GM21737 (cell line): Measurements from ENCODE around the gene RAB4B.
"Not testable (repeated sequence)": the region's sequence is repeated elsewhere in the genome, so short reads cannot be mapped to it uniquely, and the experiment has no call there.

Source experiments
- ATAC-seq: cut with Tn5 transposase; IDR thresholded peaks from one replicate; pipeline ENCODE4 v1.9.1; 2021; ENCODE audit warnings: mild to moderate bottlenecking, moderate library complexity; ENCODE audit not compliant: unreplicated experiment

Gene RAB4B

DNA sequence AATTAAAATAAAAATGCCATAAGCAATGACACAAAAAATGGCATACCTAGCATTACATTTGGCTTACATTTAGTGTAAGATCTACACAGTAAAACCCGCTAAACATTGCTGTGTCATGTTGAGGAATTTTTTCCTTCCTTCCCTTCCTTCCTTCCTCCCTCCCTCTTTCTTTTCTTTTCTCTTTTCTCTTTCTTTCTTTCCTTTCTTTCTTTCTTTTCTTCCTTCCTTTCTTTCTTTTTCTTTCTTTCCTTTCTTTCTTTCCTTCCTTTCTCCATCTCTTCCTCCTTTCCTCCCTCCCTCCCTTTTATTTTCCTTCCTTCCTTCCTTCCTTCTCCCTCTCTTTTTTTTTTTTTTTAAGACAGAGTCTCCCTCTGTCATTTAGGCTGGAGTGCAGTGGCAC is 60.4 kb downstream of the RAB4B start:
- not testable (repeated sequence) for ATAC-seq

DNA sequence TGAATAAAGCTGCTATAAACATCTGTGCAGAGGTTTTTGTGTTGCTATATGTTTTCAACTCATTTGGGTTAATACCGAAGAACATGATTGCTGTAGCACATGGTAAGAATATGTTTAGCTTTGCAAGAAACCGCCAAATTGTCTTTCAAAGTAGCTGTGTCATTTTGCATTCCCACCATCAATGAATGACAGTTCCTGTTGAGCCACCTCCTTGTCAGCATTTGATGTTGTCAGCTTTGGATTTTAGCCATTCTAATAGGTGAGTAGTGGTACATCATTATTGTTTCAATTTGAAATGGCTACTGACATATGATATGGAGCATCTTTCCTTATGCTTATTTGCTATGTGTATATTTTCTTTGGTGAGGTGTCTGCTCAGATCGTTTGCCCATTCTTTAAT is 64.0 kb downstream of the RAB4B start:
- ATAC-seq, result not testable (repeated sequence)

DNA sequence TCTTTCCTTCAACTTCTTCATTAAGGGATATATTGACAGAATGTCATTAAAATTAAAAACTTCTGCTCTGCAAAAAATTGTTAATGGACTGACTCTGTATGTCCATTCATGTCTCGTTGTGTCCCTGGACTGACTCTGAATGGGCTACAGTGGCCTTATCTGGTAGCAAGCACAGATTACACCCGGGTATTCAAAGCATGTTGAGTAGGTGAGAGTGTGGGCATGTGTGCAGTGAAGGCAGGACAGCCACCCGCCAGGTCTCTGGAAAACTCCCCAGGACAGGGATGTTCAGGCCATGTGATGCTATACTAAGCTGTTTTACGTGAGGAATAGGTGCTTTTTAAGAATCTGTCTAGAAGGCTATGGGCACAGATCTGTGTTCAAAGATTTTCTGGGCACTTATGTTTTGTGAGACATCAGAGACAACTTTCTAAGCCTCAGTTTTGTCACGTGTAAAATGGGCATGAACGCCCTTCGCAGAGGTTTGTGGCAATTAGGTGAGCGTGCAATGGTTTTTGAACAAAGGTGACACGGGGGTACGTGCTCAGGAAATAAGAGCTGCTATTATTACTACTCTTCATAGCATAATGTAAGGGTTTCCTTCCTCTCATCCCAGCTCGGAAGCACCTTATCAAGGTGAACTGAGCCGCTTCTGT is 65.1 kb downstream of the RAB4B start:
- not testable (repeated sequence) for ATAC-seq

DNA sequence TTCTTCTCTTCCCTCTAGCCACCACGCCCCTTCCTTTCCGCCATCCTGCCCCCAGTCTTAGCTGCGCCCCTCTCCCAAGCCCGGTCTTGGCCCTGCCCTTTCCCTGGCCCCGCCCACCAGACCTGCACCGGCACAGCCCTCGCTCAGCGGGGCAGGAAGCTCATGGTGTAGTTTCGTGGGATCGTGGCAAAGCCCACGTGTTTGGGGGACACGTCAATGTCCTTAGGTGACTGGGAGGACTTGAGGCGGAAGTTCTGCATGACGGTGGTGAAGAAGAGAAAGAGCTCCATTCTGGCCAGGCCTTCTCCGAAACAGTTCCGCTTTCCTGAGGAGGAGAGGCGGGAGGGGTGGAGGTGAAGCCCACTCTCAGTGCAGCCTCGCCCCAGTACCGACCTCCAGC is 65.6 kb downstream of the RAB4B start:
- ATAC-seq, result not testable (repeated sequence)
